Stimulated activated CD4-positive, alpha-beta T cell treated with anti-CD3 and anti-CD28 coated beads, Interleukin-4, amount 100 ng/mL, for 1 hour (primary cell): ENCODE data around the gene IMPDH1.
A peak's percentile ranks its signal among the peaks of the same experiment; 100 is the strongest.

Experiments
- DNase-seq: peaks from one replicate; pipeline ENCODE4 v3.0.0-alpha.2; 2020

Gene IMPDH1

GRCh38 chr7:128358233-128358632 is 51.5 kb downstream of the IMPDH1 start:
- DNase-seq = no peak

- no peak for DNase-seq
Observed at GRCh38 chr7:128357217-128357613, 52.6 kb downstream of the IMPDH1 start.

GRCh38 chr7:128356546-128357216 is 53.1 kb downstream of the IMPDH1 start:
- no peak for DNase-seq

GRCh38 chr7:128353610-128354009 is 56.2 kb downstream of the IMPDH1 start:
- DNase-seq = no peak

- DNase-seq = no peak
Observed at GRCh38 chr7:128353189-128353588, 56.6 kb downstream of the IMPDH1 start.

- no peak for DNase-seq
Observed at GRCh38 chr7:128352636-128353035, 57.1 kb downstream of the IMPDH1 start.

- peak; percentile 51 for DNase-seq
Observed at GRCh38 chr7:128352153-128352537, 57.6 kb downstream of the IMPDH1 start.

GRCh38 chr7:128351296-128352152 is 58.3 kb downstream of the IMPDH1 start:
- DNase-seq = peak; percentile 18

GRCh38 chr7:128350708-128351295 is 59.0 kb downstream of the IMPDH1 start:
- DNase-seq = no peak

- DNase-seq = no peak
Observed at GRCh38 chr7:128349466-128349825, 60.3 kb downstream of the IMPDH1 start.

- peak; percentile 61 for DNase-seq
Observed at GRCh38 chr7:128347647-128348097, 62.1 kb downstream of the IMPDH1 start.

GRCh38 chr7:128344431-128344774 is 65.4 kb downstream of the IMPDH1 start:
- DNase-seq = no peak

- peak; percentile 78 for DNase-seq
Observed at GRCh38 chr7:128343554-128344430, 66.0 kb downstream of the IMPDH1 start, which contains the start of gene RBM28. Gene RBM28 (minus strand): TSS chr7:128343908. CDS start chr7:128343793, 115 bp downstream.
